ENCODE measurements around the gene ZFYVE1.

Gene ZFYVE1

GRCh38 chr14:73003681-73004080 is 23.2 kb downstream of the ZFYVE1 start:
- Histone ChIP-seq H3K27ac (ENCODE audit: low read depth, low read length) (no peak overlapping the region), H3K36me3 (ENCODE audit: insufficient read depth, low read length) (peaks cover 4% of the 10 kb centered on the region)
- 96% methylated on average over 6 of the region's 6 CpGs for WGBS

GRCh38 chr14:73000073-73000472 is 26.8 kb downstream of the ZFYVE1 start:
- WGBS, result 86% methylated on average over 2 of the region's 2 CpGs
- Histone ChIP-seq H3K27ac (ENCODE audit: low read depth, low read length) (no peak overlapping the region), H3K27me3 (ENCODE audit: insufficient read depth, low read length) (no peaks in the 10 kb centered on the region), H3K4me1 (ENCODE audit: insufficient read depth, low read length) (peaks cover 4% of the 10 kb centered on the region; the same call in 1 of the 2 replicates), H3K9me3 (ENCODE audit: insufficient read depth, low read depth, low read length) (no peaks in the 10 kb centered on the region), H3K36me3 (ENCODE audit: insufficient read depth, low read length) (peaks cover 19% of the 10 kb centered on the region), H3K4me3 (ENCODE audit: low read length) (no peak overlapping the region), H3K9ac (ENCODE audit: low read depth, low read length) (no peak overlapping the region)

More at GRCh38 chr14:73003681-73004080, 23.2 kb downstream of the ZFYVE1 start:
- no peaks in the 10 kb centered on the region for H3K27me3 ChIP-seq (ENCODE audit: insufficient read depth, low read length)
- no peak overlapping the region for H3K4me3 ChIP-seq (ENCODE audit: low read length)
- H3K4me1 ChIP-seq (ENCODE audit: insufficient read depth, low read length), result peaks cover 4% of the 10 kb centered on the region; the same call in 1 of the 2 replicates
- no peak overlapping the region for H3K9ac ChIP-seq (ENCODE audit: low read depth, low read length)
- H3K9me3 ChIP-seq (ENCODE audit: insufficient read depth, low read depth, low read length), result no peaks in the 10 kb centered on the region

- 96% methylated on average over 4 of the region's 4 CpGs for WGBS
Observed at GRCh38 chr14:72999316-72999715, 27.6 kb downstream of the ZFYVE1 start.

GRCh38 chr14:72998252-72998903 is 28.5 kb downstream of the ZFYVE1 start:
- Histone ChIP-seq H3K36me3 (ENCODE audit: insufficient read depth, low read length) (peaks cover 18% of the 10 kb centered on the region), H3K27me3 (ENCODE audit: insufficient read depth, low read length) (no peaks in the 10 kb centered on the region), H3K4me1 (ENCODE audit: insufficient read depth, low read length) (peaks cover 4% of the 10 kb centered on the region; the same call in 1 of the 2 replicates), H3K9me3 (ENCODE audit: insufficient read depth, low read depth, low read length) (no peaks in the 10 kb centered on the region), H3K27ac (ENCODE audit: low read depth, low read length) (no peak overlapping the region), H3K9ac (ENCODE audit: low read depth, low read length) (no peak overlapping the region), H3K4me3 (ENCODE audit: low read length) (no peak overlapping the region)
- 95% methylated on average over 2 of the region's 2 CpGs for WGBS

More at GRCh38 chr14:72999316-72999715, 27.6 kb downstream of the ZFYVE1 start:
- H3K27me3 ChIP-seq (ENCODE audit: insufficient read depth, low read length), result no peaks in the 10 kb centered on the region
- H3K4me3 ChIP-seq (ENCODE audit: low read length), result no peak overlapping the region
- H3K4me1 ChIP-seq (ENCODE audit: insufficient read depth, low read length), result peaks cover 4% of the 10 kb centered on the region; the same call in 1 of the 2 replicates
- no peak overlapping the region for H3K9ac ChIP-seq (ENCODE audit: low read depth, low read length)
- peaks cover 21% of the 10 kb centered on the region for H3K36me3 ChIP-seq (ENCODE audit: insufficient read depth, low read length)
- H3K27ac ChIP-seq (ENCODE audit: low read depth, low read length), result no peak overlapping the region
- H3K9me3 ChIP-seq (ENCODE audit: insufficient read depth, low read depth, low read length), result no peaks in the 10 kb centered on the region

- peaks cover 29% of the 10 kb centered on the region for H3K36me3 ChIP-seq (ENCODE audit: insufficient read depth, low read length)
- no peak overlapping the region for H3K4me3 ChIP-seq (ENCODE audit: low read length)
- peaks cover 4% of the 10 kb centered on the region; the same call in 1 of the 2 replicates for H3K4me1 ChIP-seq (ENCODE audit: insufficient read depth, low read length)
- H3K9me3 ChIP-seq (ENCODE audit: insufficient read depth, low read depth, low read length), result no peaks in the 10 kb centered on the region
- H3K27me3 ChIP-seq (ENCODE audit: insufficient read depth, low read length), result no peaks in the 10 kb centered on the region
- no peak overlapping the region for H3K9ac ChIP-seq (ENCODE audit: low read depth, low read length)
- 93% methylated on average over 6 of the region's 6 CpGs for WGBS
- no peak overlapping the region for H3K27ac ChIP-seq (ENCODE audit: low read depth, low read length)
Observed at GRCh38 chr14:72996916-72997315, 30.0 kb downstream of the ZFYVE1 start.

GRCh38 chr14:72990171-72990570 is 36.7 kb downstream of the ZFYVE1 start:
- Histone ChIP-seq H3K27me3 (ENCODE audit: insufficient read depth, low read length) (no peaks in the 10 kb centered on the region), H3K4me1 (ENCODE audit: insufficient read depth, low read length) (no peaks in the 10 kb centered on the region), H3K9me3 (ENCODE audit: insufficient read depth, low read depth, low read length) (no peaks in the 10 kb centered on the region), H3K9ac (ENCODE audit: low read depth, low read length) (no peak overlapping the region), H3K36me3 (ENCODE audit: insufficient read depth, low read length) (peaks cover 14% of the 10 kb centered on the region), H3K27ac (ENCODE audit: low read depth, low read length) (no peak overlapping the region), H3K4me3 (ENCODE audit: low read length) (no peak overlapping the region)
- WGBS, result 97% methylated on average over 8 of the region's 8 CpGs

GRCh38 chr14:72986857-72987256 is 40.0 kb downstream of the ZFYVE1 start:
- H3K27me3 ChIP-seq (ENCODE audit: insufficient read depth, low read length), result no peaks in the 10 kb centered on the region
- H3K36me3 ChIP-seq (ENCODE audit: insufficient read depth, low read length), result peaks cover 4% of the 10 kb centered on the region; the same call in 1 of the 2 replicates
- H3K9ac ChIP-seq (ENCODE audit: low read depth, low read length), result no peak overlapping the region
- H3K9me3 ChIP-seq (ENCODE audit: insufficient read depth, low read depth, low read length), result no peaks in the 10 kb centered on the region
- H3K4me1 ChIP-seq (ENCODE audit: insufficient read depth, low read length), result no peaks in the 10 kb centered on the region
- H3K27ac ChIP-seq (ENCODE audit: low read depth, low read length), result no peak overlapping the region
- 90% methylated on average over 2 of the region's 2 CpGs for WGBS
- no peak overlapping the region for H3K4me3 ChIP-seq (ENCODE audit: low read length)

GRCh38 chr14:72986214-72986613 is 40.7 kb downstream of the ZFYVE1 start:
- Histone ChIP-seq H3K4me3 (ENCODE audit: low read length) (no peak overlapping the region), H3K4me1 (ENCODE audit: insufficient read depth, low read length) (no peaks in the 10 kb centered on the region; the same call in 1 of the 2 replicates), H3K36me3 (ENCODE audit: insufficient read depth, low read length) (peaks cover 4% of the 10 kb centered on the region; the same call in 1 of the 2 replicates), H3K9me3 (ENCODE audit: insufficient read depth, low read depth, low read length) (no peaks in the 10 kb centered on the region), H3K9ac (ENCODE audit: low read depth, low read length) (no peak overlapping the region), H3K27me3 (ENCODE audit: insufficient read depth, low read length) (no peaks in the 10 kb centered on the region), H3K27ac (ENCODE audit: low read depth, low read length) (no peak overlapping the region)
- 96% methylated on average over 2 of the region's 3 CpGs for WGBS

GRCh38 chr14:72982146-72982708 is 44.7 kb downstream of the ZFYVE1 start:
- 90% methylated on average over 3 of the region's 3 CpGs for WGBS
- Histone ChIP-seq H3K36me3 (ENCODE audit: insufficient read depth, low read length) (peaks cover 13% of the 10 kb centered on the region), H3K4me1 (ENCODE audit: insufficient read depth, low read length) (peaks cover 8% of the 10 kb centered on the region; the same call in 1 of the 2 replicates), H3K9ac (ENCODE audit: low read depth, low read length) (no peak overlapping the region), H3K9me3 (ENCODE audit: insufficient read depth, low read depth, low read length) (no peaks in the 10 kb centered on the region), H3K27me3 (ENCODE audit: insufficient read depth, low read length) (no peaks in the 10 kb centered on the region), H3K27ac (ENCODE audit: low read depth, low read length) (no peak overlapping the region), H3K4me3 (ENCODE audit: low read length) (no peak overlapping the region)

- Histone ChIP-seq H3K9ac (ENCODE audit: low read depth, low read length) (no peak overlapping the region), H3K36me3 (ENCODE audit: insufficient read depth, low read length) (peaks cover 13% of the 10 kb centered on the region), H3K4me1 (ENCODE audit: insufficient read depth, low read length) (peaks cover 8% of the 10 kb centered on the region; the same call in 1 of the 2 replicates), H3K4me3 (ENCODE audit: low read length) (no peak overlapping the region), H3K9me3 (ENCODE audit: insufficient read depth, low read depth, low read length) (no peaks in the 10 kb centered on the region), H3K27me3 (ENCODE audit: insufficient read depth, low read length) (no peaks in the 10 kb centered on the region), H3K27ac (ENCODE audit: low read depth, low read length) (no peak overlapping the region)
- WGBS, result 86% methylated on average over 8 of the region's 8 CpGs
Observed at GRCh38 chr14:72980863-72981262, 46.0 kb downstream of the ZFYVE1 start.

GRCh38 chr14:72978856-72979255 is 48.0 kb downstream of the ZFYVE1 start:
- H3K9me3 ChIP-seq (ENCODE audit: insufficient read depth, low read depth, low read length), result no peaks in the 10 kb centered on the region
- no peak overlapping the region for H3K27ac ChIP-seq (ENCODE audit: low read depth, low read length)
- H3K4me3 ChIP-seq (ENCODE audit: low read length), result no peak overlapping the region
- 94% methylated on average over 9 of the region's 9 CpGs for WGBS
- H3K36me3 ChIP-seq (ENCODE audit: insufficient read depth, low read length), result peaks cover 22% of the 10 kb centered on the region
- H3K9ac ChIP-seq (ENCODE audit: low read depth, low read length), result no peak overlapping the region
- peaks cover 8% of the 10 kb centered on the region; the same call in 1 of the 2 replicates for H3K4me1 ChIP-seq (ENCODE audit: insufficient read depth, low read length)
- no peaks in the 10 kb centered on the region for H3K27me3 ChIP-seq (ENCODE audit: insufficient read depth, low read length)
